Subcutaneous adipose tissue (tissue), 4 donors: ENCODE results near the gene NPHP4. TPM values are rescaled to one million over a fixed set of nuclear protein-coding genes. Genes with fewer than 3 reads are reported as not detected.

Source experiments
- total RNA-seq, 4 donors: library from RNA; depleted of rRNA; stranded (reverse); fragments of >200 nt; gene quantifications; one replicate each; pipeline ENCODE4 v1.1.0, GENCODE V29; 2016
- TF ChIP-seq, protein P1 (sequence below): fragments of 450-650 bp; IDR thresholded peaks from one replicate; pipeline ENCODE4 v1.5.1; 2016; ENCODE audit warnings: low read depth, mild to moderate bottlenecking, control low read depth, antibody characterized with exemption, moderate library complexity

Gene NPHP4
- total RNA-seq, 4 donors from 2014 or later: 7.3 to 11.9 (median 9.5) TPM

DNA sequence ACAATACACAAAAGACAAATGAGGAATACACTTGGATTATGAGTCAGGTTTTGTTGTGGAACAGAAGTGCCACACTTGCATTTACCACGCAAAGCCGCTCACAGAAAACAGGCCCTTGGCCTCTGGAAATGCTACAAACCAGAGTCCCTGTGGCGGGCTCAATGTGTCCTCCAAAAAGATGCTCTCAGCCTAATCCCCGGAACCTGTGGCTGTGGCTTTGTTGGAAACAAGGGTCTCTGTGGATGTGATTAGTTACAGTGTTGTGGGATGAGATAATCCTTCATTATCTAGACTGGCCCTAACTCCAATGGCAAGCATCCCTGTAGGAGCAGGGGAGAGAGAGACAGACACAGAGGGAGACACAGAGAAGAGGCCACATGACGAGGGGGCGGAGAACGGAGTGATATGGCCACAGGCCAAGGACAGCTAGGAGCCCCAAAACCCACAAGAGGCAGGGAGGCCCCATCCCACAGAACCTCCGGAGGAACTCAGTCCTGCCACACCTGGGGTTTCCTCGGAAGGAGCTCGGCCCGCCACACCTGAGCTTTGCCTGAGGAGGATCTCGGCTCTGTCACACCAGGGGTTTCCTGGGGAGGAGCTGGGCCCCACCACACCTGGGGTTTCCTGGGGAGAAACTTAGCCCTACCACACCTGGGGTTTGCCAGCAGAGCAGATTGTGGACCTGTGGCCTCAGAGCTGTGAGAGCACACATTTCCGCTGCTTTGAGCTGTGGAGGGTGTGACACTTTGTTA lies 55.4 kb downstream of the NPHP4 start:
- TF ChIP-seq, protein P1, sequence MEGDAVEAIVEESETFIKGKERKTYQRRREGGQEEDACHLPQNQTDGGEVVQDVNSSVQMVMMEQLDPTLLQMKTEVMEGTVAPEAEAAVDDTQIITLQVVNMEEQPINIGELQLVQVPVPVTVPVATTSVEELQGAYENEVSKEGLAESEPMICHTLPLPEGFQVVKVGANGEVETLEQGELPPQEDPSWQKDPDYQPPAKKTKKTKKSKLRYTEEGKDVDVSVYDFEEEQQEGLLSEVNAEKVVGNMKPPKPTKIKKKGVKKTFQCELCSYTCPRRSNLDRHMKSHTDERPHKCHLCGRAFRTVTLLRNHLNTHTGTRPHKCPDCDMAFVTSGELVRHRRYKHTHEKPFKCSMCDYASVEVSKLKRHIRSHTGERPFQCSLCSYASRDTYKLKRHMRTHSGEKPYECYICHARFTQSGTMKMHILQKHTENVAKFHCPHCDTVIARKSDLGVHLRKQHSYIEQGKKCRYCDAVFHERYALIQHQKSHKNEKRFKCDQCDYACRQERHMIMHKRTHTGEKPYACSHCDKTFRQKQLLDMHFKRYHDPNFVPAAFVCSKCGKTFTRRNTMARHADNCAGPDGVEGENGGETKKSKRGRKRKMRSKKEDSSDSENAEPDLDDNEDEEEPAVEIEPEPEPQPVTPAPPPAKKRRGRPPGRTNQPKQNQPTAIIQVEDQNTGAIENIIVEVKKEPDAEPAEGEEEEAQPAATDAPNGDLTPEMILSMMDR: no peak

DNA sequence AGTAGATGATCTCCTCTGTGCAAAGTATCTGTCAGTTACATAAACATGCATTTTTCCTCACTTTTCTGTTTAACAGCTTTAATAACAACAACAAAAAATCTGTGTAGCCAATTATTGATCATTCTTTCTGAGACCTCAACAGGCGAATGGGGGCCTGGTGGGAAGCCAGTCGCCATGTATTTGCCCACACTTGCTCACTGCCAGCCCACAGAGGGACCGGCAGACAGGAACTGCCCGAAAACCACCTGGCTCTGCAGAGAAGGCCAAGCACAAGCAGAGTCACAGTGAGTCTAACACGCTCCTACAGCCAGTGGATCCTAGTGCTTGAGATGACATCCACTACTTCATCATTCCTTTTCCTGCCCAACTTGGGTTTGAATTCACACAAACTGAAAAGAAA lies 56.1 kb downstream of the NPHP4 start:
- TF ChIP-seq, protein P1: no peak

DNA sequence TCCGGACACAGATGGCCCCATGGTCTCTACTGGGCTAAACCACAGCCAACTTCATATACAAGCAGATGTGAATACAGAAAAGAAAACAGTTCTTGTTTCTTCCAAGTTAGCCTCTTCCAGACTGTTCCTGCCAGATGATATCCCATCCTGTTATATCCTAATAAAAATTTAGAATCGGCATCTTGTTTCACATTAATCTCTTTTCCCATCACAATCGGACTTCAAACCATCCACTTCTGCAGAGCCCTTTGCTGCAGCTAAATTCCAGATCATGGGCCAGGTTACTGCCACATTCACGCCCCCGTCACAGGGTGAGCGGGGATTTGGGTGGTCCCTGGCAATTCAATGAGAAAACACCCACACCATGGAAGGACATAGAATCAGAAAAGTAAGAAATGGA lies 57.2 kb downstream of the NPHP4 start:
- TF ChIP-seq, protein P1: no peak

DNA sequence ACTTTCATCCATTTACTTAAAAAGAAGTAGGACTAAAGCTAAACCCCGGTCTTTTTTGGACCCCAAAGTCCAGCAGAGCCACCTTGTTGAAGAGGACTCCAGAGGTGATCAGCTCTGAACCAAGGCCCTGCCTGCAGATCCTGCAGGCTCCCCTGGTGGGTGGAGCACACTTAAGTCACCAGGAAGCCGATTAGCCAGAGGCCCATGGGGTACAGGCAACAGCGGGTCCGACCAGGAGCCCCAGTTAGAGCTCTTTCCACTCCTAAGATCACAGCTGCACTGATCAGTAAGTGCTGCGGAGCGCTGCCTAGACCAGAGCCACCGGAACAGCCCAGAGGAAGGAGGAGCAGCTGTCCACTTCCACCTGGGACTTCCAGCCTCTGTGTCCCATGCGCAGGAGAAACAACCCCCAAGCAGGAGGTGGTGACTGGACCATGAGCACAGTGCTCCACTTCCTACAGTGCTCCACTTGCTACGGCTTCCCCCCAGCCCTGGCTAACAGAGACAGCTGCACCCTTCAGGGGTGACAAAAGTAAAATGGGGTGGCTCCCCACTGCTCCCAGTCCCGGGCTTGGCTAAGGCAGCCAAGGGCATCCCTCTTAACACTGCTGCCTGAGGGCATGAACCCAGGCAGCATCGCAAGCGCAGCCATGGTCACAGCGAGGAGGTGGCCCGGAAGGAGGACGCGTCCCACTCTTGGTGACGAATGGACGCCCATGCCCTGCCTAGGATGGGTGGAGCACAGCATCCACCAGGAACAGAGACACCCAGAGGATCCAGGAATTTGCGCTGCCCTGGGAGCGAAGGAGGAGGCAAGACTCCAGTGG lies 58.0 kb downstream of the NPHP4 start:
- TF ChIP-seq, protein P1: no peak

DNA sequence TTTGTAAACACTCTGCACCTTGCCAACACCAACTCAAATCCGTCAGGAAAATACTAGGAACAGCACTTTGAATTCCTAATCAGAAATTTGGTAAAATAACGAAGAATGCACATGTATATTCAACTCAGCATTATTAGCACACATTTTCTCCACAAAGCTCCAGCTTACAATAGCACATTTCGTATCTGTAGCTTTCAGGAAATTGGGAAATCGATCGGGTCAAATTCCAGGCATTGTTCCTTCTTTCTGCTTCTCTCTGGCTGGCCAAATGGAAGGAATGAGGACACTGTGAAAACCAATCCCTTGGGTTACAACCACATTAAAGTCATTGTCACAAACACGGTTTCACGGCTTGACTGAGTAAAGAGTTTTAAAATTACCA lies 58.6 kb downstream of the NPHP4 start:
- TF ChIP-seq, protein P1: no peak

- TF ChIP-seq, protein P1: no peak
Observed at GRCh38 chr1:5933050-5933449, 59.2 kb downstream of the NPHP4 start.

- TF ChIP-seq, protein P1: no peak
Observed at GRCh38 chr1:5928714-5929400, 63.4 kb downstream of the NPHP4 start.
